Stimulated activated CD4-positive, alpha-beta T cell treated with anti-CD3 and anti-CD28 coated beads, Interleukin-4, amount 100 ng/mL, for 48 hours (primary cell): ENCODE measurements around the gene COQ7.
A peak's percentile ranks its signal among the peaks of the same experiment; 100 is the strongest.

Experiments used
- DNase-seq, 2 donors: peaks; one replicate each; pipeline ENCODE4 v3.0.0-alpha.2; 2020; ENCODE audit warnings: low read depth in 2 of 2

The COQ7 gene

DNA sequence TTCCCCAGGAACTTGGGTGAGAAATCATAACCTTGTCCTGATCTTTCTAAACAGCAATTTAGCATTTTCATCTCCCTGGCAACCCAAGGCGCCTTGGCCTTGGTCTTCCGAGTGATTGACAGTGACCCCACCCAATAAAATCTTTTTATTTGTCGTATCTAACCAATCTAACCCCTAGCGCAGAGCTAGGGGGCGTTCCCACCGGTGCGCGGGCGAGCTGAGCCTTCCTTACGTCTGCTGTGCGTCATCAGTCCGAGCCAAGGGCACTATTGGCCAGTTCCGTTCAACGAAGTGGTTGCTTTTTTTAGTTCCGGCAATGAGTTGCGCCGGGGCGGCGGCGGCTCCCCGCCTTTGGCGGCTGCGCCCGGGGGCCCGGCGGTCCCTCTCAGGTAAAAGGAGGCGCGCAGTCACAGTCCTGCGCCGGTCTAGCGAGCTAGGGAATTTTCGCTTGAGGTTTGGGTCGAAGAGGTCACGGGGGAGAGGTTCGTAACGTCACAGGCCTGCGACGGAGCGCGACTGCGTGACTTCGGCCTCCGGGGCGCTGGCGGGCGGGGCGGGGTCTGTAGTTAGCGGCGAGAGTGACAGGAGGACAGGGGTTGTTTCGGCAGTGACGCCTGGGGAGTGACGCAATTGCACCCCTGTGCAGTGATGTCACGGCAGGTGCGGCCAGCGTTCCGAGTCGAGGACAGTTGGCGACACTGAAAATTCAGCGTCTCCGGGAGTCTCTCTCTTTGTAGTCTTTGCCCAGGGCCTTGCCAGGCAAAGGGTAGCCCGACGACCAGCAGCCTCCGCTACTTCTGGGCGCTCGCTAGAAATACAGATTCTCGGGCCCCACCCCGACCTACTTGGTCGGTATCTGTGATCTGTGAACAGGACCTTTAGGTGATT lies at the start of gene COQ7:
Gene COQ7, plus strand, starts transcription at position 266 of the 888 bp plus-strand sequence. Its CDS starts 51 bp downstream, at position 317.
- DNase-seq = peak; percentile 99

DNA sequence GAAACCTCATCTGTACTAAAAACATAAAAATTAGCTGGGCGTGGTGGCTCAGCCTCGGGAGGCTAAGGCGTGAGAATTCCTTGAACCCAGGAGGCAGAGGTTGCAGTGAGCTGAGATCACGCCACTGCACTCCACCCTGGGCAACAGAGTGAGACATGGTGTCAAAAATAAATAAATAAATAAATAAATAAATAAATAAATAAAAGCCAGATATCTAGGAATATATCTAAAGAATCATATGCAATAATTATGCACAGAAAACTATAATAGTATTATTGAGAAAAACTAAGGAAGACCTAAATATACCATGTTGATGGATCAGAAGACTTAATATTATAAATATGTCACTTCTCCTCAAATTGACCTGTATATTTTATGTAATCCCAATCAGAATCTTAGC lies 46.7 kb upstream of the COQ7 start:
- no peak for DNase-seq

DNA sequence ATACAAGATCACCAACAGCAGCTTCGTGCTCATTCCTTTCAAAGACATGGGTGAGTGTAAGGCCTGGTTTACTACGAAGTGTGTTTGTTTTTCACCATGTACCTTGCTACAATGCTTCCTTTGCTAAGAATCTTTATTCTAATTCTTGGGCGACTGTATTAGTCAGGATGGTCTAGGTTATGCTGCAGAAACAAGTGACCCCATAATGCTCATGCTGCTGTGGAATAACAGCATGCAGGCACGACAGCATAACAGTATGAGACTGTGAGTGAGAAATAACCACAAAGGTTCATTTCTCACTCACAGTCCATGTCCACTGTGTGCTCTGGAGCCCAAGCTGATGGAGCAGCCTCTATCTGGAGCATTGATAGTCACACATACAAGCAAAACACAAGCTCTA lies 45.7 kb upstream of the COQ7 start:
- no peak for DNase-seq

DNA sequence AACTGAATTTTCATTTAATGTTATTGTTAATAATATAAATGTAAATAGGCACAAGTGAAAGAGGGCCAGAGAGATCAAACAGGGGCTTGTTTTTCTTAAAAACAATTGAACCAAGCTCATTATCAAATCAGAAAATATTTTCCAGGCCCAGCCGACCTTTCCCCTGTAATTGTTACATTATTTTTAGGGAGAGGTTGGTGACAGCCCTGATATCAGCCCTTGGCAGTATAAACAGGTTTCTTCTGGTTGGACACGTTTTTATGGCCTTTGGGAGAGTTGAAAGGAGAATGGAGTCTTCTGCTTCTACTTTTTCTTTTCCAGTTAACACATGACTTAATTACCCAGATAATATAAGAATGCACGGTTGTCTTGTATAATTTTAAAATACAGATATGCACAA lies 40.0 kb upstream of the COQ7 start:
- no peak for DNase-seq

GRCh38 chr16:19029980-19030379 lies 37.4 kb upstream of the COQ7 start:
- no peak for DNase-seq

DNA sequence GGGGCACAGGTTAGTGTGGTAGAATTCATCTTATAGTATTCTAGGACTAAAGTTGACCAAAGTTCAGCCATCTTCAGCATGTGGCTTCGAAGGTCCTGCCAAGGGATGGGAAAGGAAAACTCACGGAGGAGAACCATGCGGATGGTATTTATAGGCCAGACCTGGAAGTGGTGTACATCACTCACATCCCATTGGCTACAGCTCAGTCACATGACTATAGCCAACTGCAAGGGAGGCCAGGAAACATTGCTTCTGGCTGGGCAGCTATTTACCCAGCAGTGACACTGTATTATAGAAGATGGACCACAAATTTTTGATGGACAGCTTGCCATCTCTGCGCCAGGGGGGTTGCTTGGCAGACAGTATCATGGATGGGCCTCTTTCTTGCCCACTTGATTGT lies 35.7 kb upstream of the COQ7 start:
- DNase-seq = no peak

GRCh38 chr16:19033761-19034160 lies 33.7 kb upstream of the COQ7 start:
- no peak for DNase-seq

- no peak for DNase-seq
Measured at GRCh38 chr16:19040400-19040799, 27.0 kb upstream of the COQ7 start.

- DNase-seq = no peak
Measured at GRCh38 chr16:19044769-19045168, 22.6 kb upstream of the COQ7 start.

DNA sequence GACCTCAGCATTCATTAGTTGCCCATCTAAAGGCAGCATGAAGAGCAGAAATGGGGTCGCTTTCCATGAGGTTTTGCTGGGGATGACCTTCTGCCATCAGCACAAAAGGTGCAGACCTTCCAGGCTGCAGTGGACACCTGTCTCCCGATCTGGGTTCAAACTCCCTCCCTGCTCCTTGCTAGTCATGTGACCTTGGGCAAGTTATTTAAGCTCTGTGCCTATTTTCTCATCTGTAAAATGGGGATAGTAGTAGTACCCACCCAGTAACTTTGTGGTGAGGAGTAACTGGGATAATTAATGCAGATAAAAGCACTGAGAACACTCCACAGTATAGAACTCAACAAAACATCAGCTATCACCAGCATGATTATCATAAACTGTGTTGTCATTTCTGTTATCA lies 21.4 kb upstream of the COQ7 start:
- DNase-seq = no peak

DNA sequence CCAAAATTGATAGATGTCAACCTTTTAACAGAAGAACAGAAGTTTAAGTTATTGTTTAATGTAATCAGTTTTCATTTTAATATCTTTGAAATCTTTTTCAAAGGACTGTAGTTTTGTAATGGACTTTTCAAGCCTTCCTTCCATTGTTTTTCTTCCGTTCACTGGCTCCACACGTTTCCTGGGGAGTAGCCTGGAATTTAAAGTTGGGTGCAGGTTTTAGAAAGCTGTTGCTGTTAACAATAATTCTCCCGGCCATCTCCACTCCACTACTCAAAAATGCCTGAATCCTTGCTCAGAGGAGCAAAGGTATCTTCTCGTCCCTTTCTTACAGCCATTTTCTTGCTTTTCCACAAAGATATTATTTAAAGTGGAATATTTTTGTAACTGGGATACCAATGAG lies 4.7 kb upstream of the COQ7 start:
- no peak for DNase-seq

- DNase-seq = no peak
Measured at GRCh38 chr16:19066988-19067348, 446 bp upstream of the COQ7 start.

DNA sequence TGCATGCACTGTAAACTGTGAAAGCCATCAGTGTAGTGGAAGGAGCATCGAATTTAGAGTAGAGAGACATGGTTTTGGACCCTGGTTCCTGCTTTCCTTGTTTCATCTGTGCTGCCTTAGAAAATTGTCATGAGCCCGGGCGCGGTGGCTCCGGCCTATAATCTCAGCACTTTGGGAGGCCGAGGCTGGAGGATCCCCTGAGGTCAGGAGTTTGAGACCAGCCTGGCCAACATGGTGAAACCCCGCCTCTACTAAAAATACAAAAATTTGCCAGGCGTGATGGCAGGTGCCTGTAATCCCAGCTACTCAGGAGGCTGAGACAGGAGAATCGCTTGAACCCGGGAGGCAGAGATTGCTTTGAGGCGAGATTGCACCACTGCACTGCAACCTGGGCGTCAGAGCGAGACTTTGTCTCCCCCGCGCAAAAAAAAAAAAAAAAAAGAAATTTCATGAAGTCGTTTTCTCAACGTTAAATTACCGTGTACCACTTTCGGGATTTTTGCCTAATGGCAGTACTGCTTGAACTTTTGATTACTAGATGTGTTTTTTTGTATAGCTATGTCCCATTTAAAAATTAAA lies 912 bp downstream of the COQ7 start:
- no peak for DNase-seq

DNA sequence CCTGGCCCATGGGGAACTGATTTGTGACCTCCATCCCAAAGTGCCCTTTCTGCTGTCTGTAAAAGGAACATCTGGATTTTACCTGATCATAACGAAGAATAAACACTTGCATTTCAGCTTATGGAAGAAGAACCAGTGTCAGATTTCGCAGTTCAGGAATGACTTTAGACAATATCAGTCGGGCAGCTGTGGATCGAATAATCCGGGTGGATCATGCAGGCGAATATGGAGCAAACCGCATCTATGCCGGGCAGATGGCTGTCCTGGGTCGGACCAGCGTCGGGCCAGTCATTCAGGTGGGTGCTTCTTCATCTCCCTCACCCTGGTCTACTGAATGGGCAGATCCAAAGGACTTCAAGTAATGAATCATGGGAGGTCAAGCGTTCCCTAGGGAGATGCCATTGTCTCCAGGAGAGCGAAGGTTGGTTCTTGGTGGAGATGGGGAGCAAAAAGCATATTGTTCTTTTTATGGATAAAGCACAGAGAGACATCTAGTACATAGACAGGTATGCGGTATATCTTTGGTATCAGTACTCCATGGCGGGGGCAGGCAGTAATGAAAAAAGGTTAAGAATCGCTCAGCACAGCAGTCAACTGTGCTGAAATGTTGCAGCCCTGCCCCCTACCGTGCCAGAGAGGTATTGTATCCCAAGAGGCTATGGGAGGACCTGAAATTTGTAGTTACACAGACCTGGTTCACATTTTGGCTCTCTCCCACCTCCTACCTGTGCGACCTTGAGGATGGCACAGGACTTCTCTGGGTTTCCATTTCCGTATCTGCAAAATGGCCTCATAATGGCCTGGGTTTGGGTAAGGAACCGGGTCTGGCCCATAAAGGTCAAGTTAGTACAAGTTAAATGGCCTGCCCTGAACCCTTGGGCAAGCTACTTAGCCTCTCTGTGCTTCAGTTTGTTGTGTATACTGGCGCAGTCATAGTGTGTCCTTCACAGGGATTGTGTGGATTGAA lies 4.7 kb downstream of the COQ7 start:
- peak; percentile 51 to 61 for DNase-seq

DNA sequence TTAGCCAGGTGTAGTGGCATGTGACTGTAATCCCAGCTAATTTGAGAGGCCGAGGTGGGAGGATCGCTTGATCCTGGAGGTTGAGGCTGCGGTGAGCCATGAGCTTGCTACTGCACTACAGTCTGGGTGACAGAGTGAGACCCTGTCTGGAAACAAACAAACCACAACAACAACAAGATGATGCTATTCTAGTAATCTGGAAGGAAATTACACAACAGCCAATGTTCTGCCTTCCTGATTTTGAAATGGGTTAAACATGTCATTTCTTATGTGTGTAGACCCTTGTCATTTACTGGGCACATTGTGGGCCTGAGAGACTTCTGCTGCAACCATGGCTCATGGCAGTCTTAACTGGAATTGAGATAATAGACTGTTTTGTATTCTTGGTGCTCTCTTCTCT lies 5.9 kb downstream of the COQ7 start:
- DNase-seq = no peak

DNA sequence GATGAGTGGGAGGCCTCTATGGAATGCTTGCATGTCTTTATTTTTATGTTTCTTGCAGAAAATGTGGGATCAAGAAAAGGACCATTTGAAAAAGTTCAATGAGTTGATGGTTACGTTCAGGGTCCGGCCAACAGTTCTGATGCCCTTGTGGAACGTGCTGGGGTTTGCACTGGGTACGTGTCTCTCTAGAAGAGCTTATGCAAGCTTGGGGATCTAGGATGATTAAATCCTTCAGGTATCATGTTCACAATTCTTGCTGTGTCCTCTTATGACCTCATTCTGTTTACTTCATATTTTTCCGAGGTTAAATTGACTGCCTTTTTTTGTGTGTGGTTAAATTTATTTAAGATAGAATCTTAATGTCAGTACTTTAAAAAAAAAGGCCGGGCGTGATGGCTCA lies 6.4 kb downstream of the COQ7 start:
- no peak for DNase-seq

GRCh38 chr16:19075511-19075910 lies 8.1 kb downstream of the COQ7 start:
- DNase-seq = no peak

GRCh38 chr16:19077879-19078278 lies 10.5 kb downstream of the COQ7 start:
- no peak for DNase-seq

- DNase-seq = no peak
Measured at GRCh38 chr16:19083670-19084069, 16.3 kb downstream of the COQ7 start.

- DNase-seq = no peak
Measured at GRCh38 chr16:19084139-19084538, 16.7 kb downstream of the COQ7 start.

DNA sequence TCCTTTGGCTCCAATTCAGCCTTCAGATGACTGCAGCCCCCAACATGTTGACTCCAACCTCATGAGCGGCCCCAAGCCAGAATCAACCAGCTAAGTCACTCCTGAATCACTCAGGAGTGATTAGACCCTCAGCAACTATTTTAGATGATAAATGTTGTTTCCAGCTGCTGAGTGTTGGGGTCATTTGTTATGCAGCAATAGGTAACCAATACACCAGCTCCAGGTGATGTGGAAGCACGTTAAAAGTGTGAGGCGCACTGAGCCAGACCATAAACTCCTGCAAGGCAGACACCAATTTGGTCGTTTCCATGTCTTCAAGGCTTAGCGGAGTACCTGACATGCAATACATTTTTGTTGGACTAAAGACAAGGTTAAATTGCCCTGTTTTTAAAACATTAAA lies 17.5 kb downstream of the COQ7 start:
- no peak for DNase-seq

- DNase-seq = no peak
Measured at GRCh38 chr16:19085679-19086200, 18.3 kb downstream of the COQ7 start.
